K562 (cell line): ENCODE results near the gene TTC8. TPM values are rescaled to one million over a fixed set of nuclear protein-coding genes. Genes with fewer than 3 reads are reported as not detected.

Source experiments
- ATAC-seq: fragments of 200-7000 bp; cut with Tn5 transposase; 3 replicates; pipeline ENCODE4 v1.9.1; 2020; ENCODE audit warnings: moderate library complexity
- BruUV-seq: library from RNA; stranded (reverse); fragments of 400-500 nt; replicated peaks from 2 replicates; lab custom pipeline; 2021; lab: Mats Ljungman, UMichigan
- CTCF ChIA-PET: fragments of 300-600 bp; formaldehyde crosslinking; extraction: SDS; loops from one replicate; lab custom pipeline; 2021; ENCODE audit warnings: low intra/inter-chr PET ratio; lab: Yijun Ruan, JAX
- POLR2A ChIA-PET: fragments of 300-600, 350-650 bp; sonication (Branson Sonifier 250); formaldehyde crosslinking; extraction: SDS; loops from one replicate; lab custom pipeline; 2021; ENCODE audit warnings: antibody characterized with exemption, inconsistent platforms; lab: Yijun Ruan, JAX
- DNase-seq, 4 experiments: peaks; one replicate each; pipeline versions ENCODE4 v3.0.0 to v3.0.0-alpha.2; 2011 to 2018; ENCODE audit warnings: low spot score in 3 of 4, mixed read lengths in 3 of 4; ENCODE audit errors: extremely low read depth in 1 of 4
- FAIRE-seq: peaks from 2 replicates; lab custom pipeline; 2011; peaks lifted over from hg19 to GRCh38; lab: Jason Lieb, UNC
- H2AFZ ChIP-seq: 2 replicates; pipeline ENCODE4 v1.6.0; 2011; ENCODE audit warnings: low read depth, low read length, control low read depth, inconsistent platforms
- H3K27ac ChIP-seq: fragments of 200-600 bp; 3 replicates; pipeline ENCODE4 v1.8.0; 2011; ENCODE audit warnings: low read depth, mild to moderate bottlenecking, control low read depth, inconsistent platforms, low read length, moderate library complexity, mixed read lengths; ENCODE audit errors: extremely low read depth
- H3K27me3 ChIP-seq, 2 experiments: fragments of 300-600 bp in 1 of 2; 2 replicates in 1 of 2; 3 replicates in 1 of 2; pipeline versions ENCODE4 v1.6.0 to v1.8.0; 2011; ENCODE audit warnings: inconsistent platforms in 2 of 2, low read length in 2 of 2, mild to moderate bottlenecking in 1 of 2, mixed read lengths in 1 of 2, moderate library complexity in 1 of 2; ENCODE audit not compliant: control insufficient read depth in 2 of 2, insufficient read depth in 2 of 2
- H3K36me3 ChIP-seq: fragments of 300-600 bp; 3 replicates; pipeline ENCODE4 v1.8.0; 2011; ENCODE audit warnings: mild to moderate bottlenecking, low read length, inconsistent platforms; ENCODE audit not compliant: control insufficient read depth, insufficient read depth
- H3K4me1 ChIP-seq, 2 experiments: fragments of 200-600 bp in 1 of 2; replicated peaks in 1 of 2; 2 replicates in 1 of 2; 3 replicates in 1 of 2; pipeline versions ENCODE4 v1.5.1 to v1.8.0; 2011; ENCODE audit warnings: inconsistent platforms in 2 of 2, low read length in 2 of 2, mild to moderate bottlenecking in 1 of 2, mixed read lengths in 1 of 2, moderate library complexity in 1 of 2; ENCODE audit not compliant: control insufficient read depth in 2 of 2, insufficient read depth in 2 of 2
- H3K4me2 ChIP-seq: 2 replicates; pipeline ENCODE4 v1.6.1; 2011; ENCODE audit warnings: low read length, control low read depth, inconsistent platforms, mixed read lengths; ENCODE audit not compliant: insufficient read depth
- H3K4me3 ChIP-seq: fragments of 200-600 bp; sonication (generic), shearing (Covaris generic); 2 replicates; pipeline ENCODE4 v1.5.1; 2016; ENCODE audit warnings: control low read depth, inconsistent platforms
- H3K79me2 ChIP-seq: fragments of 200-600 bp; 3 replicates; pipeline ENCODE4 v1.8.0; 2011; ENCODE audit warnings: low read length, inconsistent platforms; ENCODE audit not compliant: control insufficient read depth, insufficient read depth
- H3K9ac ChIP-seq, 2 experiments: 2 replicates each; pipeline versions ENCODE4 v1.6.0 to v1.6.1; 2011; ENCODE audit warnings: low read depth in 2 of 2, low read length in 2 of 2, control low read depth in 1 of 2, inconsistent platforms in 1 of 2, mild to moderate bottlenecking in 1 of 2, mixed read lengths in 1 of 2; ENCODE audit not compliant: insufficient read depth in 1 of 2
- H3K9me1 ChIP-seq: one replicate; pipeline ENCODE4 v1.6.0; 2011; ENCODE audit warnings: inconsistent platforms, mild to moderate bottlenecking, low read length, moderate library complexity; ENCODE audit not compliant: control insufficient read depth, insufficient read depth
- H3K9me3 ChIP-seq: replicated peaks from 2 replicates; pipeline ENCODE4 v1.5.1; 2011; ENCODE audit warnings: low read depth, low read length, inconsistent platforms; ENCODE audit not compliant: control insufficient read depth, insufficient read depth
- H4K20me1 ChIP-seq: replicated peaks from 2 replicates; pipeline ENCODE4 v1.6.1; 2011; ENCODE audit warnings: low read length, inconsistent platforms, mixed read lengths; ENCODE audit not compliant: control insufficient read depth, insufficient read depth
- ADNP ChIP-seq: fragments of 200-800 bp; sonication (Bioruptor generic); IDR thresholded peaks from 2 replicates; pipeline ENCODE4 v1.6.1; 2016; ENCODE audit warnings: missing genetic modification characterization, missing compliant biosample characterization
- HDAC2 ChIP-seq: fragments of 450-650 bp; IDR thresholded peaks from 2 replicates; pipeline ENCODE4 v1.6.1; 2016; ENCODE audit warnings: mild to moderate bottlenecking
- HES1 ChIP-seq: fragments of 450-650 bp; IDR thresholded peaks from 2 replicates; pipeline ENCODE4 v1.6.1; 2016; ENCODE audit warnings: low read depth, mild to moderate bottlenecking, moderate library complexity
- MIER1 ChIP-seq: fragments of 450-650 bp; IDR thresholded peaks from 2 replicates; pipeline ENCODE4 v1.6.1; 2016; ENCODE audit warnings: antibody characterized with exemption, mild to moderate bottlenecking, low read depth
- RBBP5 ChIP-seq: fragments of 200-600 bp; sonication (generic); IDR thresholded peaks from 2 replicates; pipeline ENCODE4 v1.6.1; 2012; ENCODE audit warnings: borderline replicate concordance, mild to moderate bottlenecking, low read length, control low read depth, inconsistent platforms; ENCODE audit not compliant: insufficient read depth, poor library complexity, severe bottlenecking
- ZFPM2 ChIP-seq: fragments of 250-450 bp; sonication (Bioruptor Pico); IDR thresholded peaks from 2 replicates; pipeline ENCODE4 v1.5.1; 2022; ENCODE audit warnings: mild to moderate bottlenecking
- ZNF431 ChIP-seq: sonication (generic); formaldehyde crosslinking; IDR thresholded peaks from 2 replicates; pipeline ENCODE4 v1.8.0; 2022; ENCODE audit warnings: mild to moderate bottlenecking, missing genetic modification reagents
- ZNF766 ChIP-seq: fragments of 200-800 bp; sonication (Bioruptor generic); conservative IDR thresholded peaks from 2 replicates; pipeline ENCODE4 v1.6.1; 2016; ENCODE audit warnings: missing genetic modification characterization, missing compliant biosample characterization
- WGBS: fragments of 100-300 bp; shearing (Covaris generic); methylation state at CpG from one replicate; pipeline ENCODE4 v1.1.6; 2016; ENCODE audit warnings: low coverage, mixed read lengths; ENCODE audit not compliant: insufficient coverage; ENCODE audit errors: missing lambda C conversion rate; 5-methylcytosine and 5-hydroxymethylcytosine counted together
- in situ Hi-C: fragments of 300-500 bp; cut with MboI; formaldehyde crosslinking; loops from 4 replicates; pipeline ENCODE4 v1.15.0; 2018; ENCODE audit warnings: inconsistent platforms, mixed read lengths
- intact Hi-C: fragments of 100-400 bp; cut with micrococcal nuclease; formaldehyde crosslinking; loops from 2 replicates; pipeline ENCODE4 v1.14.2; 2022
- polyA plus RNA-seq, 8 experiments: library from polyadenylated mRNA; depleted of rRNA in 4 of 8; stranded (reverse) in 5 of 8; unstranded in 3 of 8; fragments of >200 nt; fragmentation: Nextera tagmentation in 2 of 8; fragmentation: Illumina TruSeq in 1 of 8; extraction: Ambion mirVana in 2 of 8; extraction: Trizol in 1 of 8; gene quantifications; 2 replicates each; pipeline versions ENCODE4 v1.2.1 to v1.2.3, GENCODE V29; 2011 to 2014; ENCODE audit warnings: inconsistent platforms in 1 of 8, missing spikeins in 1 of 8
- total RNA-seq, 7 experiments: library from RNA; depleted of rRNA in 6 of 7; stranded (reverse); fragments of >200 nt in 6 of 7; fragmentation: Illumina TruSeq in 2 of 7; extraction: Trizol in 2 of 7; gene quantifications; 2 replicates each; pipeline versions ENCODE4 v1.2.1 to v1.2.3, GENCODE V29; 2011 to 2021; ENCODE audit warnings: low replicate concordance in 1 of 7
- TF ChIP-seq, protein P1 (sequence below), 2 experiments: fragments of 450-650 bp in 1 of 2; sonication (generic) in 1 of 2; formaldehyde crosslinking in 1 of 2; IDR thresholded peaks; 2 replicates each; pipeline versions ENCODE4 v1.7.1 to v1.9.0; 2016 to 2022; ENCODE audit warnings: inconsistent platforms in 1 of 2, mild to moderate bottlenecking in 1 of 2, missing genetic modification reagents in 1 of 2
- TF ChIP-seq, protein P2 (sequence below): fragments of 450-650 bp; formaldehyde crosslinking; IDR thresholded peaks from 2 replicates; pipeline ENCODE4 v1.4.0; 2022; ENCODE audit warnings: mild to moderate bottlenecking, moderate library complexity

Gene TTC8
- total and polyA plus RNA-seq, 9 of the 15 experiments (the other 6 are each of a cell fraction or from before 2014, with no cell fraction given): 7.3 to 22.7 (median 9.6) TPM

GRCh38 chr14:88904206-88904647 is 79.8 kb downstream of the TTC8 start:
- H3K36me3 ChIP-seq: no peaks in the 10 kb centered on the region
- DNase-seq (no peak), ATAC-seq (no peak), FAIRE-seq (no peak)
- H3K27me3 ChIP-seq: no peaks in the 10 kb centered on the region
- no peaks in the 10 kb centered on the region for H3K79me2 ChIP-seq
- H2AFZ ChIP-seq: no peak overlapping the region
- no peak overlapping the region for H3K4me2 ChIP-seq
- H3K27ac ChIP-seq: no peak overlapping the region
- ChIA-PET POLR2A (no interaction called here), CTCF (no interaction called here)
- H3K9ac ChIP-seq: no peak overlapping the region
- in situ Hi-C loops: no loop called here
- WGBS: 0% methylated on average over 3 of the region's 3 CpGs
- H4K20me1 ChIP-seq: no peaks in the 10 kb centered on the region
- H3K4me3 ChIP-seq: no peak overlapping the region
- no peaks in the 10 kb centered on the region for H3K9me3 ChIP-seq
- H3K9me1 ChIP-seq: no peaks in the 10 kb centered on the region
- intact Hi-C loops: no loop called here
- BruUV-seq: no TSS peak
- no peaks in the 10 kb centered on the region for H3K4me1 ChIP-seq
- TF ChIP-seq HES1 (no peak), RBBP5 (no peak), ZNF431 (no peak), ADNP (tag) (no peak), ZNF766 (CRISPR knock-in tag) (no peak), MIER1 (no peak), HDAC2 (no peak), ZFPM2 (CRISPR knock-in tag) (no peak)
- TF ChIP-seq, protein P1, sequence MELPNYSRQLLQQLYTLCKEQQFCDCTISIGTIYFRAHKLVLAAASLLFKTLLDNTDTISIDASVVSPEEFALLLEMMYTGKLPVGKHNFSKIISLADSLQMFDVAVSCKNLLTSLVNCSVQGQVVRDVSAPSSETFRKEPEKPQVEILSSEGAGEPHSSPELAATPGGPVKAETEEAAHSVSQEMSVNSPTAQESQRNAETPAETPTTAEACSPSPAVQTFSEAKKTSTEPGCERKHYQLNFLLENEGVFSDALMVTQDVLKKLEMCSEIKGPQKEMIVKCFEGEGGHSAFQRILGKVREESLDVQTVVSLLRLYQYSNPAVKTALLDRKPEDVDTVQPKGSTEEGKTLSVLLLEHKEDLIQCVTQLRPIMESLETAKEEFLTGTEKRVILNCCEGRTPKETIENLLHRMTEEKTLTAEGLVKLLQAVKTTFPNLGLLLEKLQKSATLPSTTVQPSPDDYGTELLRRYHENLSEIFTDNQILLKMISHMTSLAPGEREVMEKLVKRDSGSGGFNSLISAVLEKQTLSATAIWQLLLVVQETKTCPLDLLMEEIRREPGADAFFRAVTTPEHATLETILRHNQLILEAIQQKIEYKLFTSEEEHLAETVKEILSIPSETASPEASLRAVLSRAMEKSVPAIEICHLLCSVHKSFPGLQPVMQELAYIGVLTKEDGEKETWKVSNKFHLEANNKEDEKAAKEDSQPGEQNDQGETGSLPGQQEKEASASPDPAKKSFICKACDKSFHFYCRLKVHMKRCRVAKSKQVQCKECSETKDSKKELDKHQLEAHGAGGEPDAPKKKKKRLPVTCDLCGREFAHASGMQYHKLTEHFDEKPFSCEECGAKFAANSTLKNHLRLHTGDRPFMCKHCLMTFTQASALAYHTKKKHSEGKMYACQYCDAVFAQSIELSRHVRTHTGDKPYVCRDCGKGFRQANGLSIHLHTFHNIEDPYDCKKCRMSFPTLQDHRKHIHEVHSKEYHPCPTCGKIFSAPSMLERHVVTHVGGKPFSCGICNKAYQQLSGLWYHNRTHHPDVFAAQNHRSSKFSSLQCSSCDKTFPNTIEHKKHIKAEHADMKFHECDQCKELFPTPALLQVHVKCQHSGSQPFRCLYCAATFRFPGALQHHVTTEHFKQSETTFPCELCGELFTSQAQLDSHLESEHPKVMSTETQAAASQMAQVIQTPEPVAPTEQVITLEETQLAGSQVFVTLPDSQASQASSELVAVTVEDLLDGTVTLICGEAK (IDR thresholded peaks at IDR 0.05): no peak
- TF ChIP-seq, protein P1 (CRISPR knock-in tag; IDR thresholded peaks at IDR 0.05): no peak
- TF ChIP-seq, protein P2, sequence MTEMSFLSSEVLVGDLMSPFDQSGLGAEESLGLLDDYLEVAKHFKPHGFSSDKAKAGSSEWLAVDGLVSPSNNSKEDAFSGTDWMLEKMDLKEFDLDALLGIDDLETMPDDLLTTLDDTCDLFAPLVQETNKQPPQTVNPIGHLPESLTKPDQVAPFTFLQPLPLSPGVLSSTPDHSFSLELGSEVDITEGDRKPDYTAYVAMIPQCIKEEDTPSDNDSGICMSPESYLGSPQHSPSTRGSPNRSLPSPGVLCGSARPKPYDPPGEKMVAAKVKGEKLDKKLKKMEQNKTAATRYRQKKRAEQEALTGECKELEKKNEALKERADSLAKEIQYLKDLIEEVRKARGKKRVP (CRISPR knock-in tag): no peak
